Stimulated activated memory B cell treated with anti-CD40 and anti-IgM and Interleukin-4, amounts not matched to agents 10 μg/mL and 1 μg/mL and 100 μg/mL, for 72 hours (primary cell): Measurements from ENCODE around the gene PLAAT2.
A peak's percentile ranks its signal among the peaks of the same experiment; 100 is the strongest.
"Not testable (repeated sequence)": the region's sequence is repeated elsewhere in the genome, so short reads cannot be mapped to it uniquely, and the experiment has no call there.

ENCODE experiments used
- ATAC-seq: fragments of 150-1000 bp; cut with Tn5 transposase; 2 replicates; pipeline ENCODE4 v1.10.0; 2021
- H3K27ac Mint-ChIP-seq: one replicate; pipeline ENCODE4 v1.8.0; 2022; ENCODE audit warnings: mild to moderate bottlenecking, mixed read lengths
- H3K27me3 Mint-ChIP-seq: one replicate; pipeline ENCODE4 v1.8.0; 2022; ENCODE audit warnings: mixed read lengths
- H3K36me3 Mint-ChIP-seq: one replicate; pipeline ENCODE4 v1.8.0; 2022; ENCODE audit warnings: mixed read lengths
- H3K4me1 Mint-ChIP-seq: one replicate; pipeline ENCODE4 v1.8.0; 2022; ENCODE audit warnings: mixed read lengths
- H3K4me3 Mint-ChIP-seq: one replicate; pipeline ENCODE4 v1.8.0; 2022; ENCODE audit warnings: mild to moderate bottlenecking, moderate library complexity, mixed read lengths
- H3K9me3 Mint-ChIP-seq: one replicate; pipeline ENCODE4 v1.8.0; 2022; ENCODE audit warnings: mixed read lengths

Gene PLAAT2

DNA sequence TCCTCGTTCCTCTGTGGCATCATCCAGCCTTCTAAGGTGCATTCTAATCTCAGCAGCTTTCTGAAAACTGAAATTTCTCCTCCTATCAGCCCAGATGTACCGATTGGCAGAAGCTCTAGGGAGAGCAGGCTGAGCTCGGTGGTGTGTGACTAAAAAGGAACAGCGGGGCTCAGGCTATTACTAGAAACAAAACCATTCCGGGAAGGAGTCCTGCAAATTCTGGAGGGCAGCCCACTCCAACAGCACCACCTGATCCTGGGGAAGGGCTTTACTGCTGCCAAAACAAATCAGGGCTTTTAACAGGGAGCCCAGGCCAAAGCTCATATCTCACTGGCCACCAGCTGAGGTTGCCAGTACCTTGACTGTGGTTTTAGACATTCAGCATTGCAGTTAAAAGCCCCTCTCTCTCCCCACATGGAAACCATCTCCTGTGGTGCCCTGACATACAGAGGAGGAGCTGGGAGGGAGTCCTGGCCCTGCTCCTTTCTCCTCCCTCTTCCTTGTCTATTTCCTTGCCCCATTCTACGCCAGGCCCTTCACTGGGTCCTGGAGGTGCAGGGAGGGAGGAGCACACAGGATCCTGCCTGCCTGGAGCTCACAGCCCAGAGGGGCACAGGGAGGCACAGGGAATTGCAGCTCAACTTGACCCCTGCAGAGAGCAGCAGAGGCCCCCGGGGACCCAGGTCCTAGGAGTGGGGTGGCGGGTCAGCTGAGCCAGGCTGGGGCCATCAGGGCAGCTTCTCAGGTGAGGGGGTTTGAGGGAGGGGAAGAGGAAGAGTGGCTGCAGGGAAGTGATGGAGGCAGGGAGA is 25.7 kb downstream of the PLAAT2 start:
- Mint-ChIP-seq H3K27me3 (no peaks in the 10 kb centered on the region), H3K9me3 (no peaks in the 10 kb centered on the region), H3K4me1 (peaks cover 46% of the 10 kb centered on the region), H3K4me3 (peak overlapping the region; percentile 78), H3K27ac (peak overlapping the region; percentile 85), H3K36me3 (no peaks in the 10 kb centered on the region)
- peak; percentile 6 for ATAC-seq

DNA sequence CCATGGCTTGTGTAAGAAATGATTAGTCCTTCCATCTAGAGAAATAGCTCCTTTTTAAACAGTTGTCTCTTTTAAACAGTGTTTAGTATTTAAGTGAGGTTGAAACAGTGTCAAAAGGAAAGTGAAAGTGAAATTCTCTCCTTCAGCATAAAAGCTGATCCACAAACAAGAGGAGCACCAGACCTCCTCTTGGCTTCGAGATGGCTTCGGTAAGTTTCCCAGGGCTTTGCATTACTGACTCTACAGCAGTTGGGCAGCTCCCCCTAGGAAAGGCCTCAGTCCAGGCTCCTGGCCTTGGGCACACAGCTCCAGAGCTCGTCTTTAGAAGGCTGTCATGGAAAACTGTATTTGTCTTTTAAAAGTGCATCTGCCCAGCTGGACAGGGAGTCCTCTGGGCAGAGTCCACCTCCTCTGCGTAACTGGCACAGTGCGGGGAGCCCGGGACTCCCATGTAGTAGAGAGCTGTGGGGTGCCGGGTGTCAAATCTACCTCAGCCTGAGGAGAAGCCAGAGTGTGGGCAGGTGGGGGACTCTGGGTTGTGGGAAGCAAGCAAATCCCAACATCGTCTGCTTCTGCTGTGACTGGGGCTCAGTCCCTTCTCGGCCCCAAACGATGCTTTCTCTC is 26.4 kb downstream of the PLAAT2 start, which contains the start of gene PLAAT4:
Gene PLAAT4 (plus strand): TSS at position 140 of the 624 bp plus-strand sequence. CDS start 61 bp downstream, at position 201.
- ATAC-seq = peak; percentile 45
- H3K27ac Mint-ChIP-seq = peak within 1 kb of the TSS; percentile 85
- no peaks in the 10 kb centered on the region for H3K27me3 Mint-ChIP-seq
- no peaks in the 10 kb centered on the region for H3K9me3 Mint-ChIP-seq
- H3K4me3 Mint-ChIP-seq = peak within 1 kb of the TSS; percentile 78
- no peaks in the 10 kb centered on the region for H3K36me3 Mint-ChIP-seq
- H3K4me1 Mint-ChIP-seq = peaks cover 53% of the 10 kb centered on the region

DNA sequence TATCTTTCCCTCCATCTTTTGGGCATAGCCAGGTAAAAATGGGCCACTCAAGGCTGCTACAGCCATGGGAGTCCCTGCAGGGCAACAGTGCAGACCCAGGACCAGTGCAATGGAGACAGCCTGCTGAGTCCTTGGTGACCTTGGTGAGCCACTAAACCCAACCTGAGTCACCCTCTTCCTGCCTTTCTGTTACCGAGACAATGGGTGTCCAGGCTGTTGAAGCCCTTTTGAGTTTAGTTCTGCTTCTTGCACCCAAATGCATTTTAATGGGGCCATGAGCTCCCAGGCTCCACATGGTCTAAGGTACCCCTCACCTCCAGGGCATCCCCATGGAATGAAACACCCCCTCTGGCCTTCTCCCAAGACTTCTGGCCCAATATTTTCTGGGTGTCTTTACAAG is 27.4 kb downstream of the PLAAT2 start:
- Mint-ChIP-seq H3K27me3 (no peaks in the 10 kb centered on the region), H3K27ac (peak overlapping the region; percentile 85), H3K36me3 (no peaks in the 10 kb centered on the region), H3K4me1 (peaks cover 61% of the 10 kb centered on the region), H3K9me3 (no peaks in the 10 kb centered on the region), H3K4me3 (peak overlapping the region; percentile 78)
- no peak for ATAC-seq

DNA sequence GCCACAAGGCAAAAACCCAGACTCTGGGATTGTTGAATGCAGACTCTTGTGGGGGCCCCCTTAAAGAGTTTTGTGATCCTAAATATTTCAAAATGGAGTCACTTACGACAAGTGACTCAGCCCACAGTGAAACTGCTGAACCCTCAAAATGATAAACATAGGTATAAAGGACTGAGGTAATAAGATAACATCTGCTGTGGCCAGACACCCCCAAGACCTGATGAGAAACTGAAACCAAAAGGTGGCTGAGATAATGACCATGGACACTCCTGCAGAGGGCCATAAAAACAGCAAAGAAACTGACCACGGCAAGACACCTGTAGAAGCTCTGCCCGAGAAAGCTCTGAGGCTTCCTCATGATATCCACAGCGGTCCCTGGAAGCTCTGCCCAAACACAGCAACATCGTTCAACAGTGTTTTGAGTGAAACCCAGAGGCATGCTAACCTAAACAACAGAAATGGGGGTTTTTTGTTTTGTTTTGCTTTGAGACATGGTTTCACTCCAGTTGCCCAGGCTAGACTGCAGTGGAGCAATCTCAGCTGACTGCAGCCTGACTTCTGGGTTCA is 28.2 kb downstream of the PLAAT2 start:
- H3K9me3 Mint-ChIP-seq = no peaks in the 10 kb centered on the region
- no peaks in the 10 kb centered on the region for H3K27me3 Mint-ChIP-seq
- H3K27ac Mint-ChIP-seq = peak overlapping the region; percentile 85
- peaks cover 61% of the 10 kb centered on the region for H3K4me1 Mint-ChIP-seq
- H3K4me3 Mint-ChIP-seq = no peak overlapping the region
- ATAC-seq = no peak
- no peaks in the 10 kb centered on the region for H3K36me3 Mint-ChIP-seq

DNA sequence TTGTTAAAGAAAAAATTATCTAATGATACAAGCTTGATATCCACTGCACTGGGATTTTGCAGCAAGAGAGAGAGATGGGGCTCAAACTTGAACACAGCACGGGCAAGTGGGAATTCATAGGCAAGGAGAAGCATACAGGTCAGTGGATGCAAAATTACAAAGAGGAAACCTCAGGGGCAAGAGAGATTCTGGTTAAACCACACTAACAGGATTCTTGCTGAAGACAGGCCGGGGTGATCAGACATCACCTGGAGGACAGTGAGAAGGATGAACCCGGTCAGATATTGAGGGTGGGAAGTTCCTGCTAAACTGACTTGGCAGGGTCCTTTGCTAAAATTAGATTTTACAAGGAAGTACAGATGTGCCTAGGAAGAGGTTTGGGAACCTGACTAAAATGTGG is 29.1 kb downstream of the PLAAT2 start:
- H3K36me3 Mint-ChIP-seq = no peaks in the 10 kb centered on the region
- no peaks in the 10 kb centered on the region for H3K27me3 Mint-ChIP-seq
- peaks cover 61% of the 10 kb centered on the region for H3K4me1 Mint-ChIP-seq
- no peak overlapping the region for H3K27ac Mint-ChIP-seq
- ATAC-seq = no peak
- no peaks in the 10 kb centered on the region for H3K9me3 Mint-ChIP-seq
- no peak overlapping the region for H3K4me3 Mint-ChIP-seq

DNA sequence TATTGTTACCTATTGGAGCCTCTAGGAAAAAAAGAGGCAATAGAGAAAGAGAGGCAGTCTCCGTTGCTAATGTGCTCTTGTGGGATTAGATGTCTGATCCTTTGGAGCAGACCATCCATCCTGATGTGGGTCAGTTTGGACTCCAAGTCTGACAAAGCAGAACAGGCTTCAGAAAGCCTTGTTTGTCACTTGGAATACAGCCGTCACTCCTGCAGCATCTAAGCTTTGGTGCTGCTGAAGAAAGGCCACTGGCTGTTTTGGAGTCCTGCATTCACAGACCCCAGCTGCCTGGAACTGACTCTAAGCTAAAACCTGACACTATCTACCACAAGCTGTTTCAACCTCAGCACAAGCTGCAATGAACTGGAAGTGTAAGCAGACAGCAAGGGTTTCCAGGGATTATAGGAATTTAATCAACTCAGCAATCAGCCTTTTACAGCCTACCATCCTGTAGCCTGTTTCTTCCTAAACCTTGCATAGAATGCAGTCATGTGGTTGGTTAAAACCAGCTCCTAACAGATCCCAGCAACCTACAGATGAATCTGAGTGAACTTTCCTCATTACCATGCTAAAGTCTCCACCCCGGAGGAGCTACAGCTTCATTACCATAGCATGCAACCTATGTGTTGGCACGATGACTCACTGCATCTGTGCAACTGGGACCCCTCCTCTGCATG is 30.2 kb downstream of the PLAAT2 start:
- Mint-ChIP-seq H3K27ac (no peak overlapping the region), H3K36me3 (no peaks in the 10 kb centered on the region), H3K4me3 (no peak overlapping the region), H3K27me3 (no peaks in the 10 kb centered on the region), H3K4me1 (peaks cover 51% of the 10 kb centered on the region), H3K9me3 (no peaks in the 10 kb centered on the region)
- no peak for ATAC-seq

DNA sequence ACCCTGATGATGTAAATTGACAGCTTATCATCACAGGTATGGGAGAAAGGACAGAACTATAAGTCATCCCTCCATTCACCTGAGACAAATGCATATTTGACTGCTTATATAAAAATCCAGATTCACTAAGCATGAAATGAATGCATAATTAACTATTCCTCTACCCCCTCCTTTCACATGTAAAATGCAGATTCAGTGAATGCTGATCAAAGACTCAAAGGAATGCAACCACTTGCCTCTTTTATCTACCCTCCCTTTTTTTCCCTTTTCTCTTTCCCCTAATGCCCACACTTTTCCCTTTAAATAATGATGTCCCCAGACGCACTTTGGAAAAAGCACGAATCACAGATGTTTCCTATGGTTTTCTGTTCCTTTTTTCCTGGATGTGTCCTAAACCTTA is 31.1 kb downstream of the PLAAT2 start:
- Mint-ChIP-seq H3K36me3 (no peaks in the 10 kb centered on the region), H3K27me3 (no peaks in the 10 kb centered on the region), H3K27ac (no peak overlapping the region), H3K9me3 (no peaks in the 10 kb centered on the region), H3K4me3 (no peak overlapping the region), H3K4me1 (peaks cover 43% of the 10 kb centered on the region)
- ATAC-seq = no peak

DNA sequence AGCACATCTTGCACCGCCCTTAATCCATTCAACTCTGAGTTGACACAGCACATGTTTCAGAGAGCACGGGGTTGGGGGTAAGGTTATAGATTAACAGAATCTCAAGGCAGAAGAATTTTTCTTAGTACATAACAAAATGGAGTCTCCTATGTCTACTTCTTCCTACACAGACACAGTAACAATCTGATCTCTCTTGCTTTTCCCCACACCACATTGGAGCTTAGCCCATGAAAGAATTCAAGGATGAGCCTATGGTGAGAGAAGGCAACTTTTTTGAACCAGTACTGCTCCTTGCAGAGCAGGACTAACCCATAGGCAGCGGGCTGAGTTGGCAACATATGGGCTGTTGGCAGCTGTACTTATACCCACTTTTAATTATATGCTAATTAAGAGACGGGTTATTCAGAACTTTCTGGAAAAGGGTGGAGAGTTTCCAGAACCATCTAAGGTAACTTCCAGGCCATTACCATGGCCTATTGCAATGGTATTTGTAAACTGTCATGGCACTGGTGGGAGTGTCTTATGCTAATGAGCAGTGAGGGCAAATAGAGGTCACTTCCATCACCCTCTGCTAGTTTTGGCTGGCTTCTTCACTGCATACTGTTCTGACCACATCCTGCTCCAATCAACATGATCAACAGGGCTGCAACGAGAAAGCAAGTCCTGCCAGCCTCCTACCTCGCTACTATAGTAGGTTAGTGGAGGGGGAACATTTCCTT is 31.9 kb downstream of the PLAAT2 start:
- not testable (repeated sequence) for H3K27me3 Mint-ChIP-seq, H3K4me3 Mint-ChIP-seq, H3K27ac Mint-ChIP-seq, H3K36me3 Mint-ChIP-seq, H3K9me3 Mint-ChIP-seq
- peaks cover 34% of the 10 kb centered on the region for H3K4me1 Mint-ChIP-seq
- peak; percentile 93 for ATAC-seq

DNA sequence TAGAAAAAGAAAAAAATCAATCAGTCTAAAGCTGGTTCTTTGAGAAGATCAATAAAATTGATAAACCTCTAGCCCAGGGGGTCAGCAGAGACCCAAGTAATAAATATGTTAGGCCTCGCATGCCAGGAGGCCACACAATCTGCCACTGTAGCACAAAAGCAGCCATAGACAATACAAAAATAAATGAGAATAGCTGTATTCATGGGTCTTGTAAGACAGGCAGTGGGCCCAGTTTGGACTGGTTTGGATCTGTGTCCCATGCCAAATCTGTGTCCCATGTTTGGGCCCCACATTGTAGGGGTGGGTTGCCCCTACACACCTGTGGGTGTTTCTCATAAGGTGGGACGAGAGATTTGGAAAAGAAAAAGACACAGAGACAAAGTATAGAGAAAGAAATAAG is 33.2 kb downstream of the PLAAT2 start:
- Mint-ChIP-seq H3K4me1 (peaks cover 28% of the 10 kb centered on the region), H3K36me3 (no peaks in the 10 kb centered on the region), H3K4me3 (no peak overlapping the region), H3K27me3 (no peaks in the 10 kb centered on the region), H3K9me3 (no peaks in the 10 kb centered on the region), H3K27ac (no peak overlapping the region)
- ATAC-seq = no peak

DNA sequence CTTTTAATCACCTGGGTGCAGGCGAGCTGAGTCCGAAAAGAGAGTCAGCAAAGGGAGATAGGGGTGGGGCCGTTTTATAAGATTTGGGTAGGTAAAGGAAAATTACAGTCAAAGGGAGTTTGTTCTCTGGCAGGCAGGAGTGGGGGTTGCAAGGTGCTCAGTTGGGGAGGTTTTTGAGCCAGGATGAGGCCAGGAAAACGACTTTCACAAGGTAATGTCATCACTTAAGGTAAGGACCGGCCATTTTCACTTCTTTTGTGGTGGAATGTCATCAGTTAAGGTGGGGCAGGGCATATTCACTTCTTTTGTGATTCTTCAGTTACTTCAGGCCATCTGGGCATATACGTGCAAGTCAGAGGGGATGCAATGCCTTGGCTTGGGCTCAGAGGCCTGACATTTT is 33.8 kb downstream of the PLAAT2 start:
- not testable (repeated sequence) for ATAC-seq, H3K27me3 Mint-ChIP-seq, H3K9me3 Mint-ChIP-seq, H3K27ac Mint-ChIP-seq, H3K4me3 Mint-ChIP-seq, H3K36me3 Mint-ChIP-seq
- peaks cover 27% of the 10 kb centered on the region for H3K4me1 Mint-ChIP-seq

DNA sequence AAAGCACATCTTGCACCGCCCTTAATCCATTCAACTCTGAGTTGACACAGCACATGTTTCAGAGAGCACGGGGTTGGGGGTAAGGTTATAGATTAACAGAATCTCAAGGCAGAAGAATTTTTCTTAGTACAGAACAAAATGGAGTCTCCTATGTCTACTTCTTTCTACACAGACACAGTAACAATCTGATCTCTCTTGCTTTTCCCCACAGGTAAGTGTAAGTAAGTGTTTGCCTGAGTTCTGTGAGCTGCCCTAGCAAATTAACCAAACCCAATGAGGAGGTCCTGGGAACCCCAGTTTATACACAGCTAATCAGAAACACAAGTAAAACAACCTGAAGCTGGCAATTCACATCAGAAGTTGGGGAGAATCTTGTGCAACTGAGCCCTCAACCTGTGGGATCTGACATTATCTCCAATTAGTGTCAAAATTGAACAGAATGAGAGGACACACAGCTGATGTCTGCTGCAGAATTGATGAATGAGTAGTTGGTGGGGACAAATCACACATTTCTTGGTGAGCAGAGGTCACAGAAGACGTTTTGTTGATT is 34.4 kb downstream of the PLAAT2 start:
- H3K36me3 Mint-ChIP-seq, H3K9me3 Mint-ChIP-seq, ATAC-seq, H3K27ac Mint-ChIP-seq, H3K27me3 Mint-ChIP-seq, H3K4me3 Mint-ChIP-seq: not testable (repeated sequence)
- peaks cover 22% of the 10 kb centered on the region for H3K4me1 Mint-ChIP-seq

DNA sequence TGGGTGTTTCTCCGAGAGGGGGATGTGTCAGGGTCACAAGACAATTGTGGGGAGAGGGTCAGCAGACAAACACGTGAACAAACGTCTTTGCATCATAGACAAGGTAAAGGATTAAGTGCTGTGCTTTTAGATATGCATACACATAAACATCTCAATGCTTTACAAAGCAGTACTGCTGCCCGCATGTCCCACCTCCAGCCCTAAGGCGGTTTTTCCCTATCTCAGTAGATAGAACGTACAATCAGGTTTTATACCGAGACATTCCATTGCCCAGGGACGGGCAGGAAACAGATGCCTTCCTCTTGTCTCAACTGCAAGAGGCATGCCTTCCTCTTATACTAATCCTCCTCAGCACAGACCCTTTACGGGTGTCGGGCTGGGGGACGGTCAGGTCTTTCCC is 35.0 kb downstream of the PLAAT2 start:
- H3K4me3 Mint-ChIP-seq, H3K27ac Mint-ChIP-seq, H3K27me3 Mint-ChIP-seq, ATAC-seq, H3K9me3 Mint-ChIP-seq: not testable (repeated sequence)
- Mint-ChIP-seq H3K36me3 (peaks cover 10% of the 10 kb centered on the region), H3K4me1 (peaks cover 15% of the 10 kb centered on the region)

DNA sequence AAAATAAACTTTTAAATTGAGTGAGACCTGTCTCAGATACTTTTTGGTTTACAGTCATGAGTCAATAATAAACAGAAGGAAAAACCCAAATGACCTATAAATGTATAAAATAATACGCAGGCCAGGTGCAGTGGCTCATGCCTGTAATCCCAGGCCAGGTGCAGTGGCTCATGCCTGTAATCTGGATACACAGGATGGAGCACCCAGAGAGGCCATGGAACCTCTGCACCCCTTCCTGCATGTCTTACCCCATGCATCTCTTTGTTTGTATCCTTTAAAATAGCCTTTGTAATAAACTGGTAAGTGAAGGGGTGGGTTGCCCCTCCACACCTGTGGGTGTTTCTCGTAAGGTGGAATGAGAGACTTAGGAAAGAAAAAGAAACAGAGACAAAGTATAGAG is 35.5 kb downstream of the PLAAT2 start:
- H3K4me3 Mint-ChIP-seq = no peak overlapping the region
- H3K27ac Mint-ChIP-seq = no peak overlapping the region
- H3K4me1 Mint-ChIP-seq = peaks cover 15% of the 10 kb centered on the region
- no peak for ATAC-seq
- H3K36me3 Mint-ChIP-seq = peaks cover 11% of the 10 kb centered on the region
- H3K9me3 Mint-ChIP-seq = peaks cover 3% of the 10 kb centered on the region
- H3K27me3 Mint-ChIP-seq = peaks cover 14% of the 10 kb centered on the region

DNA sequence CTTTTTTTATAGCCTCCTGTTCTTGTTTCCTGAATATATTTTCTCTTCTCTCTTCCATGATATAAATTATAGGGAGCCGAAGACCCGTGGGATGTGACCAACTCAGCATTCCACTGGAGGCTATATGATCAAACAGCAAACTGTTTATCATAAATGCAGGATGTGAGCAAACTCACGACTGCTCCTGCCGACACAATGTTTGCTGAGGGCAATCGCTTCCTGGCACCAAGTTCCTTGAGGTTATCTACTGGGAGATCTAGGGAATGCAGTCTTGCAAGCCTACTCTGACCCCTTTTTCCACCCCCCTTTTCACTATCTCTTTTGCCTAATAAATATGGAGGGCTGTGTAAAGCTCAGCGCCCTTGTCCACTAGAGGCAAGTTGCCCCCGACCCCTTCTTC is 40.0 kb downstream of the PLAAT2 start:
- Mint-ChIP-seq H3K27me3 (peaks cover 26% of the 10 kb centered on the region), H3K27ac (no peak overlapping the region), H3K9me3 (peaks cover 10% of the 10 kb centered on the region), H3K36me3 (peaks cover 17% of the 10 kb centered on the region), H3K4me3 (no peak overlapping the region), H3K4me1 (no peaks in the 10 kb centered on the region)
- ATAC-seq = no peak

DNA sequence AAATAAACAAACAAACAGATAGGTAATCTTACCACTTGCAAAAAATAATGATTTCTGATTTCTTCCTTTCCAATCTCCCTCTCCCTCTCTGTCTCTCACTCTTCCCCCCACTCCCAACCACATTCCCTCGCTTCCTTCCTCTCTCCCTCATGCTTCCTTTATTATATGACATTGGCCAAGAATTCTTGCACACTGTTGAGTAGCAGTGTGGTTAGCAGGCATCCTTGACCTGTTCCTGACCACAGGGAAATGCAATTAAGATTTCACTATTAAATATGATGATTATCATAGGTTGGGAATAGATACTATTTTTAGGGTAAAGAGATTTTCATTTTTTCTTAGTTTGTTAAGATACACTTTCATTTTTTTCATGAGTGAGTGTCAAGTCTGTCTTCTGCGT is 41.3 kb downstream of the PLAAT2 start:
- Mint-ChIP-seq H3K4me1 (no peaks in the 10 kb centered on the region), H3K27me3 (peaks cover 26% of the 10 kb centered on the region), H3K4me3 (no peak overlapping the region), H3K36me3 (peaks cover 17% of the 10 kb centered on the region), H3K9me3 (peaks cover 10% of the 10 kb centered on the region), H3K27ac (no peak overlapping the region)
- ATAC-seq = no peak
